GM21786 (cell line): ENCODE measurements around the gene GPR135.

Source experiments
- ATAC-seq: cut with Tn5 transposase; IDR thresholded peaks from one replicate; pipeline ENCODE4 v1.9.1; 2021; ENCODE audit not compliant: unreplicated experiment

The GPR135 gene, protein sequence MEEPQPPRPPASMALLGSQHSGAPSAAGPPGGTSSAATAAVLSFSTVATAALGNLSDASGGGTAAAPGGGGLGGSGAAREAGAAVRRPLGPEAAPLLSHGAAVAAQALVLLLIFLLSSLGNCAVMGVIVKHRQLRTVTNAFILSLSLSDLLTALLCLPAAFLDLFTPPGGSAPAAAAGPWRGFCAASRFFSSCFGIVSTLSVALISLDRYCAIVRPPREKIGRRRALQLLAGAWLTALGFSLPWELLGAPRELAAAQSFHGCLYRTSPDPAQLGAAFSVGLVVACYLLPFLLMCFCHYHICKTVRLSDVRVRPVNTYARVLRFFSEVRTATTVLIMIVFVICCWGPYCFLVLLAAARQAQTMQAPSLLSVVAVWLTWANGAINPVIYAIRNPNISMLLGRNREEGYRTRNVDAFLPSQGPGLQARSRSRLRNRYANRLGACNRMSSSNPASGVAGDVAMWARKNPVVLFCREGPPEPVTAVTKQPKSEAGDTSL

DNA sequence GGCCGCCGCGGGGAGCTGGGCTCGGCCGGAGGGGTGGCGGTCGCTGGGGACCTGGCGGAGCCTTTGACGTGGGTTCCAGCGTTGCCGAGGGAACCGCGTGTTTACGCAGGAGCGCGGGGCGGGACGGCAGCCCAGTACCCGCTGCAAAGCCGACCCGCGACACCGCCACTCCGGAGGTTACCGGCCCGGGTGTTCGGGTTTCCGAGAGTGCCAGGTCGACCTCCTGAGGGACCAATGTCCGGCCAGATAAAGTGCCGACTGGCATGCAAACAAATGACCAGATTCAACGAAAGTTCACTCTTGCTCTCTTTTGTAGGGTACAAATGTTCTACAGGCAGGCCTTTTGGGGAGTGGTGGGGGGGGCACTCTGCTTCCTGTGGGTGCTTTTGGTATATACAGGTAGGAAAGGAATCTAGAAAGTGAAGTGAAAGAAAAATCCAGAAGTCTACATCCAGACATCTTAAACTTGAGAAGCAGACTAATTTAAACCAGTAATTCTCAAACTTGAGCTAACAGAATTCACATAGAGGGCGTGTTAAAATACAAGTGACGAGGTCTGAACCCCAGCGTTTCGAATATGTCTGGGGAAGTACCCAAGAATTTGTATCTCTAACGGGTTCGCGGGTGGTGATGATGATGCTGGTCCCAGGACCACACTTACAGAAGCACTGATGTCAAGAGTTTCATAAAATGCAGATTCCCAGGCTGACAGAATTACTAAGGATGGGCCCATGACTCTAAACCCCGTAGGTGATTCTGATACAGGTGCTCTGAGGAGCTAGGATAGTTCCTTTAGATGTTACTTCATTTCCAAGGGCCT is at the start of gene GPR135:
Gene GPR135, minus strand, starts transcription at position 65 of the 820 bp plus-strand sequence. CDS start 154 bp downstream, outside the sequence.
- peak; percentile 11 for ATAC-seq

DNA sequence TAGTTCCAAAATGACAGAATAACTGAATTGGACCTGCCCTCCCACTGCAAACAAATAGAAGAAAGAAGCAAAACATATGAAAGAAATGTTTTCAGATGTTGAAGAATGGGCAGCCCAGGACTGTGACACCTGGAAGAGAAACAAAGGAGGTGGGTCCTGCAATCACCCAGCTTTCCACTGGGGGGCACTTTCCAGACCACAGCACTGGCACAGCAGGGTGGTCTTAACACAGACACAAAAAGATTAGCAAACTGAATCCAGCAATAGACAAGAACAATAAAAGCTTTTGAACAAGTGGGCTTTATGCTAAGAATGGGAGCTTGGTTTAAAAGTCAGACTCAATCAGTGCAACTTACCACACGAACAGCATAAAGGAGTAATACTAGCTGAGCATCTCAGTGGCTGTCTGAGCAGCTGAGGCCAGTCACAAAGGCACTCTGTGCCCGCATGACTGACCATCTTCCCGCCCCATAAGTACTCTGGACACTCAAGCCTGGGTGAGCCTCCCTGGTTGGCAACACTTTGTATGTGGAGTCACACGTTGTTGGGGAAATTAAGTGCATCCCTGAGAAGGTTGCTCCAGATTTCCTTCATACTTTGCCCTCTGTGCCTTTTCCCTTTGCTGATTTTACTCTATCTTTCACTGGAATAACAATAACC is 46.9 kb upstream of the GPR135 start:
- ATAC-seq, result no peak

DNA sequence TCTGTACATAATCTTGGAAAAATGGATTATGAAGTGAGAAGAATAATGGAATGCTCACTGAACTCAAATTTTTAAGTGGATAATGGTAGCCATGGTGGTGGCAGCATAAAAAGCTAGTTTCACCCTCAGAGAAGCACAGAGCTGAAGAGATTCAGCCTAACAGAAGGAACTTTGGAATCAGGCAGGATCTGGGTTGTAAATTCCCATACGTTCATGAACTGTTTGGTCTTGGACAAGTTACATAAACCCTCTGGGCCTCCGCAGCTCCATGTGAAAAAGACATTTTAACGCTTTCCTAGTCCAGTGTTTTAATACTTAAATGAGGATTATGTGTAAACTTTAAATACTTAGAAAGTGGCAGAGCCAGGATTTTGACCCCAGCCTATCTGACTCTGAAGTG is 45.8 kb upstream of the GPR135 start:
- no peak for ATAC-seq

DNA sequence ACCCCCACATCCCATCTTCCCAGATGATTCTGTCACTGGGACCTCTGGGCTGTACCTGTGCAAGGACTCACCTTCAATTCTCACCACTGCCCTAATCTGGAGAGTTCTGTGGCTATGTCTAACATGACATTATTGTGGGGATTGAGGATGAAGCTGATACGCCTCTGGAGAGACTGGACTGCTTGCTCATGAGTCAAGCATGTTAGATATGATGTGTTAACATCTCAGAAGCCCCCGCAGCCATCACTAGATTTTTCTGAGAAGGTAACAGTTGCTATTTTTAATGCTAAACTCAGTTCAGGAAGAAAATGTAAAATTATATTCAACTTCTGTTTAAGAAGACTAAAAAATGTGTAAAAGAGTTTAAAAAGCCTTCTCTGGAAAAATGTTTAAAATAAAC is 44.8 kb upstream of the GPR135 start:
- no peak for ATAC-seq

DNA sequence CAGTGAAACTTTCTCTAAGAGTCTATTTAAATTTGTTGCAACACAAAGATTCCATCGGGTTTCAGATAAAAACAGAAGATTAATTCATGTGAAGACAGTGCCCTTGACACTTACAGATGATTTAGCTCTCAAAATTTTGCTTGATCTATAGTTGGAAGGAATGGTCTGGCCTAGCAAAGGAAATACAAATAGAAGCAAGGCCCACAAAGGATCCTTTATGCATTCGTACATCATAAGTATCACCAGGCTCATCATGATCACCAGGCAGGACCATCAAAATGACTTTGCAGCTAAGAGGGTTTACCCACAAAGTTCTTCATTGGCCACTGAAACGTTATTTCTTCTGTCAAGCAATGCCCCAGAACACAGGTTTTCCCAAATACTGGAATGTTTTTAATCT is 43.9 kb upstream of the GPR135 start:
- ATAC-seq, result no peak

DNA sequence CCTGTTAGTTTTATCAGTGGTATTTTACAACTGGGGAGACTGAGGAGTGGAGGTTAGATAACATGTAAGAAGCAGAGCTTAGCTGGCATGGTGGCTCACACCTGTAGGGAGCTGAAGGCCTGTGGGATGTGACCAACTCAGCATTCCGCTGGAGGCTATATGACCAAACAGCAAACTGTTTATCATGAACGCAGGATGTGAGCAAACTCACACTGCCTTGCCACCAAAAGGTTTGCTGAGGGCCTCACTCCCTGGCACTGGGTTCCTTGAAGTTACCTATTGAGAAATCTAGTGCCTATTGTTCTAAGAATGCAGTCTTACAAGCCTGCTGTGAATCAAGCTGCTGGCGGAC is 42.5 kb upstream of the GPR135 start:
- no peak for ATAC-seq

DNA sequence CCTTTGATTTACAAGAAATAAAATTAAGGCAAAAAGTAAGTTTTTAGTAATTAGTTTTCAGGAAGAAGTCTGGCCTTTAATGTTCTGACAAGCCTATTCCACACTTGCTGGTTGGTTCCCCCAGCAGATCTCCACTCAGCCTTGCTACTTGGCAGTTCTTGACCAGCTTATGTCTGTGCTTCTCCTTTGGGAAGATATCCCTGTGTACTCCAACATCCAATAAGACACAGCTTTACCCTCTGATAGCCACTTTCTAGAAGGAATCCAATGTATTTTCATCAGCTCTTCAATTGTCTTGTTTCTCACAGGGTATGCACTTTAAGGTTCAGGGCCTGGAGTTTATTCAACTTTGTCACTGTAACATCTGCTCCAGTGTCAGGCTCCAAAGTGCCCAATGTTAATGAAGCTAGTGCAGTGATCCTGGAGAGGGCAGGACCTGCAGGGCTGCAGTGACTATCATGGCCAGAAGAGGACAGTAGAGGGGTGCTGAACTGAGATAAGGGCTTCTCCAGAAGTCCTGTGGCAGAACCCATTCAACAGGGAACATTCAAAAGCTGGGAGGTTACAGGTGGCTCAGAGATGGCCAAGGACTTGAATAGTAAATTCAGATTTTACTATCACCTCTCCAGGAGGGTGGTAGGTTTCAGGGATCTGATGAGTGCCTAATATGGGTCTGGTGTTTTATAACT is 42.0 kb upstream of the GPR135 start:
- ATAC-seq, result peak; percentile 94

DNA sequence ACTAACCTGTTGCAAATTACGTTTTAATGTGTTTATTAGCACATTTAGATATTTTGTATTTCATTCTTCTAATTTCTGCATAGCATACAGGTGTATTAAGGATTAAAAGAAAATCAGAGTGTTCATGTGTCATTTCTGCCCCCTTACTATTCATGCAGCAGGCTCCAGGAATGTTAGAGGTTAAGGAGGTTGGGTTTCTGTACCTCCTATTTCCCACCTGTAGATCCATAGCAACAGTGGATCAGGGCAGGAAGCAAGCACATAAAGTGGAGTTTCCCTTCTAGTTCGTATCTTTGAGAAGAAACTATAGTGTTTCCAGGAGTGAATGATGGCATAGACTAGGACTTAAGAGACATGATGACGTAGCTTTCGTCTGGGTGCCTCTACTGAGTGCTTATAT is 38.1 kb upstream of the GPR135 start:
- no peak for ATAC-seq

DNA sequence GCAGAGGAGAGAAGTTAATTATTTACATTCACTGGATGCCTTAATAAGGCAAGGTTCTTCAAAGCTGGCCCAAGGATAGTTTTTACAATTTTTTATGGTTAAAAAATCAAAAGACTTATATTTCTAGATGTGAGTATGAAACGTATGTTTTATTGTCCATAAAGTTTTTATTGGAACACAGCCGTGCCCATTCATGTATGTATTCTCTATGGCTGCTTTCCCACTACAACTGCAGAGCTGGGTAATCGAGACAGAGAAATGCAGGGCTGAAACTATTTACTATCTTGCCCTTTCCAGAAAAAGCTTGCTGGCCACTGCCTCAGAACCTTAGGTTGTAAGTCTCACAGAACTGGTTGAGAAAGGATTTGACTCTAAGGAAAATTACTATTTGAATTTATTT is 35.6 kb upstream of the GPR135 start:
- ATAC-seq, result no peak

DNA sequence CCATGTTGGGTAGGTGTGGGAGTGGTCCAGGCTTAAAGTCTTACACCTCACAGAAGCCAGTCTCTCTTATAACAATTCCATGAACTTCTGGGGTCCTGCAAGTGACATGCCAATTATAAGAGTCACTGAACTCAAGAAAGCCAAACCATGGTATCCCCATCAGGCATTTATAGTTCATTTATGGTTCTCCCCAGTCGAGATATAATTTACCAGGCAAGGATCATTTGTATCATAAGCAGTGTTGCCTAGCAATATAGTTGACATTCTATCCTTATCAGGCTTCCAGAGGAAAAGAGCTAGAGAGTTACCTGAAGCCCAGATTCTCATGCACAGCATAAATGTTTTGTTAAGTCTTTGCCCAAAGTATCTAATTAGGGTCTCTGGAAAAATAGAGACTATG is 27.2 kb upstream of the GPR135 start:
- ATAC-seq, result no peak

DNA sequence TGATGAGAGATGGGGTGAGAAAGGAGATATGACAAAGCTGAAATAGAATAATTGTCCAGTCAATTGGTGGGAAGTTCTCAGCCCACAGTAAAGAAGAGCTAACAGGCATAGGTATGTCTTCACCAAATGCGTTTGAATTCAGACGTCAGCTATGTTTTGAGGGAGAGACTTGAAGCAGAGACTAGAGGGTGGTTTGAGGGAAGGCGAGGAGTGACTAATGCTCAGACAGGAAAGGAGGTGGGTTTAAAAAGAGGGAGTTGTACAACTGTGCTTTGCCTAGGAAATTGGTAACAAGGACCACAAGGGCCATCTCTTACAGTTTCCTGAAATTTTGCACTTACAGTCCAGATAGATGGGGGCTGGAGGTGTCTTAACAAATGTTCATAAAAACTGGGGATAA is 25.6 kb upstream of the GPR135 start:
- no peak for ATAC-seq

DNA sequence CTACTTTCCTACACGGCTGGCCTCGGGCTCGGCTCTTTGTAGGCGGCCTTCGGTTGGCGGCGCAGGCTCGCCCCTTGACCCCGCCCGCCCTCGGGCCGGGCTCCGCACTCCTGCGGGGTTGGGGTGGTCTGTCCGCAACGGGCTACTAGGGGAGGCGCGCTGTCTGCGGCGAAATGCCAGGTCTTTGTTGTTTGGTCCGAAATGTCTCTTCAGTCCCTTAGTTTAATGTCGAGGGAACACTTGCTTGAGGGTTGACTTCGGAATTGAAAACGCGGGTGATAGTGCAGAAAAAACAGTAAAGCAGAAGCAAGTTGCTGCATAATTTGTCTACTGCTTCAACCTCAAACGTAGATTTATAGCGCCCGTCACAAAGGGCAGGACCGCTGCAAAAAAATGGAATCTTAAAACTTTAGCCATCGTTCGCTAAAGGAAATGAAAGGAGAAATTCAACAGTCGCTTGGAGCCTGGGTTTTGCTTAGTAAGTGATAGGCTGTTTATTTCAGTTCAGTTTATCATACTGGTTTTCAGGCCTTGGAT is 19.5 kb upstream of the GPR135 start:
- peak; percentile 41 for ATAC-seq

DNA sequence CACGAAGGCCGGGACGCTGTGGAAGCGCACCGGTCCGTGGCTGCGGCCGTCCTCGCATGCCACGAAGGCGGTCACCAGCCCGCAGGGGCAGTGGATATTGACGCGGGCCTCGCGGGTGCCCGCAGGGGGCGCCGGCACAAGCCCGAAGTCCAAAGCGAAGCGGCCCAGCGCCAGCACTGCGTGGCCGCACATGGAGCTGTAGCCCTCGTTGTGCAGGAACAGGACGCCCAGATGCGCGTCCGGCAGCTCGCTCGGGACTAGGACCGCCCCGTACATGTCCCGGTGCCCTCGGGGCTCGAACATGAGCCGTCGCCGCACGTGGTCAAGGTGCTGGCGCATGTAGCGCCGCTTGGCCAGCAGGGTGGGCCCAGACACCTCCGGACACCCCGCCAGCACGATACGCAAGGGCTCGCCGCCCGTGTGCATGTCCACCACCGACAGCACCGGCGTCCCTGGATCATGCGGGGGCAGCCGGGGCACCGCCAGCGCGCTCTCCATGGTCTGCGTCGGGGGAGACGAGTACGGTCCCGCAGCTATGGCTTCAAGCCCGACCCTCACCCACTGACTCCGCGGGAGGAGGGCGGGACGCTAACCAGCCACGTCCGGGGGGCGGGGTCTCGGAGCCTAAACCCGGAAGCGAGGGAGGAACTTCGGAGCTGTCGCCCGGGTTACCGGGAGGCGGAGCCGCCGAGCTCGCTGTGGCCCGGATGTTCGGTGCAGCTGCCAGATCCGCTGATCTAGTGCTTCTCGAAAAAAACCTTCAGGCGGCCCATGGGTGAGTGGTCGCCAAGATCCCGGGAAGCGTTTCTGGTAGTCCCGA is 18.8 kb upstream of the GPR135 start, which contains the start of the genes JKAMP and L3HYPDH:
Gene JKAMP, plus strand, starts transcription at position 699 of the 820 bp plus-strand sequence. Its CDS starts 73 bp downstream, at position 772.
Gene L3HYPDH, minus strand, starts transcription at position 590 of the 820 bp plus-strand sequence. Its CDS starts 92 bp downstream, at position 498.
- peak; percentile 81 for ATAC-seq

DNA sequence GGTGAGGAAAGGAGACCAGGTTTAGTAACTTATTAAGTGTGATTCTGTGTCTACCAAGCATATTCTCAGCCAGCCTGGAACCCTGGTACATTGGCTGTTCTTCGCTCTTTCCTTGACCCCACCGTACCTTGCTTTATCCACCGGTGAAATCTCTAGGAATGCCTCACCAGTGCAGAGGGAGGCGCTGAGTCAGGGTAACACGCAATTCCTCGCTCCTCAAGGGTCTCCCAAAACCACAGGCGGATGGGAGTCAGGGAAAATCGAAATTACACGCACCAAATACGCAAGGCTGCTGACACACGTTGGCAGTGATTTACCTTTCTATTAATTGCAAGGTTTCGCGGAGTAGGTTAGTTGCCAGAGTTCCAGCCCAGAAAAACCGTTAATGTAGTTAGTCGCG is 18.2 kb upstream of the GPR135 start:
- ATAC-seq, result no peak

DNA sequence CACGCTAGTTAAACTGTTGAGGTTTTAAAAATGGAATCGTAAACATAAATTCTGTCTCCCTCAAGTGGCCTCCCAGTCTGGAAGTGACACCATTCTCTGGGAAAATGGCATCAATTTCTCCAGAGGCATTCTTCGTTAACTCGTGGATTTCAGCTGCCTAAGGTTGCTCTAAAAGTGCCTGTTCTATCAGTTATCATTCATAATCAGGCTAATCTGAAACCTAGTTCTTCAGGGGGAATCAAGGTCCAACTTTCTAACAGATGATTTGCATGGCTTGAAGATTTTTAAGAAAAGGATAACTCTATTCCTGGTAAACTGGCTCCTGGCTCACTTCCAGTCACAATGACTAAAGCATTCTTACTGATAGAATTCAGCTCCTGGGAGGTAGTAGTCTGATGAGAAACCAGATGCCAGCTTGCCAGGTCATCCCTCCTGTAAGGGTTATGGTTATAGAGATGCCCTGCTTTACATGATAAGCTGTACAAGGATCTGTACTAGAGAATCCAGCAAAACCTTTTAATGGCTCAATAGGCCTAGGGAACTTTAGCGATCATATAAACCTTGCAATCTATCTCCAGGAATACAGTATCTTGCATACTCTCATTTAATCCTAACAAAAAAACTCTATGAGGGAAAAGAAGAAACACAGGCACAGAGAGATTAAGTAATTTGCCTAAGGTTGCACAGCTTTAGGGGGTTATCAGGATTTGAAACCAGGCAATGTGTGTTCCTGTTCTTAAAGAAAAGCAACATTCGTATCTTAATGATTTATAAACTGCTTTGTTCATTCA is 17.6 kb upstream of the GPR135 start:
- no peak for ATAC-seq

DNA sequence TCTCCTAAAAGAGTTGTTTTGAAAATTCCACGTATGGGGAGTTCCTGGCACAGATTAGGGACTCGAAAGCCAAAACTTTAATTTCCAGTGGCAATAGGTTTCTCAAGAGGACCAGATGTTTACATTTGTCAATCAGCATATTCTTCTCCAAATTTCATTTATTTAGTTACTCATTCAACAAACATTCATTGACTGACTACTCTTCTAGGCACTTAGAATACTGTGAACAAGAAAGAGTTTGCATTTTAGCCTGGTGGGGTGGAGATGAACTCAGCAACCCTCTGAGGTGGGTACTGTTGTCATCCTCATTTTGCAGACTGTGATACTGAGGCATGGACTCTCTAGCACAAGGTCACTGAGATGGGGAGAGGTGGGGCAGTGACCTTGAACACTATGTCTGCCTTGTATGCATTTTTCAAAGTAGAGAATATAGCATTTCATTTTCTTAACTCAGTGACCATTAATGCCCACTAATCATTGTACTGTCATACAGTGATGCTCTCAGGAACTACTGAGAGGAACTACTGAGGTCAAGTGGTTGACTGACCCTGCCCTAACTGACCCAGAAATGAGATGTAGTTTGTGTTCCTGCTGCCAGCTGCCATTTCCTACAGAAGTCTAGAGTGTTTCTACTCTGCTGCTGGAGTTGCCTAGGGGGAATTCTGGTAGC is 16.8 kb upstream of the GPR135 start:
- ATAC-seq, result no peak

DNA sequence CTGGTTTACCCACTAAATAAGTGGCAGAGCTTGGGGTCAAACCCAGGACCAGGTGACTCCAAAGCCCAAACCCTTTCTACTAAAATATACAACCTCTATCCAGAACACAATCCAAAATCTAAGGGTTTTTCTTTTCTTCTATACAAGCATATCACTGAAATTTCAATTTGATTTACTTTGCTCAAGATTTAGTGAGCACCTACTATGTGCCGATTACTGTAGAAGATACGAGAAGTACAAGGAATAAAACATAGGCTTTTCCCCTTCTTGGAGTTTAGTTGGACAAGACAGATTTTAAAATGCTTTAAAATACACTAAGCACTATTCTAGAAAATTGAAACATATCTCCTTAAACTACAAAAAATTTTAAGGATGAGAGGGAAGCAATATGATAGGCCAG is 16.2 kb upstream of the GPR135 start:
- no peak for ATAC-seq

DNA sequence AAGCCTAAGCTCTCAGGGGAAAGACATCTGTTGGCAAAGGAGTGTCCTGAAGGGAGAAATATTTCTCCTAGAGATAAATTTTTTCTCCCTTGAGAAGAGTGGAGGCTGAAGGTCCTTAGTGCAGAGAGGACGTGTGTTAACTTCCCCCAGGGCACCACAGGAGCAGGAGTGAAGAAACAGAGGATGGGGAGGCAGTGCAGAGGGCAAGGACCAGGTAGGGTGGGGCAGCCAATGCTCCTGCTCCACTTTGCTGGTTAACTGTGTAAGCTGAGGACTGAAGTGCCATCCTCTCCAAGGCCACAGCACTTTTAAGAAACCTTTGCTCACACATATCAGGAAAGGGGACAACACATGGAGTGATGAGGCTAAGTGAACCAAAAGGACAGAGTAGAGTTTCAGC is 15.0 kb upstream of the GPR135 start:
- ATAC-seq, result no peak
